Measurements from ENCODE around the gene SMAD9. TPM values are rescaled to one million over a fixed set of nuclear protein-coding genes. Genes with fewer than 3 reads are reported as not detected.

SMAD9 gene
- total and polyA plus RNA-seq, 9 of the 15 experiments (the other 6 are each of a cell fraction or from before 2014, with no cell fraction given) = 0.02 to 0.08 (median 0.03) TPM; not detected in 4

DNA sequence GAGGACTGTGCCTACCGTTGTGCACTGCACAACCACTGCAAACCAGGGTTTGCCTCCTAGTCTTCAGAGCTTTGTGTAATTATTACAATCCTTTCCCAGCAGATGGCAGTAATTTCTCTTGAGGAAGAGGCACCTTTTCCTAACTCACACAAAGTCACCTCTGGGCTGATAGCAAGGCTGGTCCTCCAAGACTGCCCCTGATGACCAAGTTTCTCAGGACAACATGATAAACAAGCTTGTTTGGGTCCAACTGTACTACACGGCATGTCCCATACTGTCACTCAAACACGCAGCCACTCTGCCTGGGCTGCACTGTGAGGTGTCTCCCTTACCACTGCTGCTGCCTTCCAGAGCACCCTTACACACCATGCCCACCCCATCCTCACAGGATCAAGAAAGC is 61.7 kb downstream of the SMAD9 start (continued):
- TF ChIP-seq, protein P1, sequence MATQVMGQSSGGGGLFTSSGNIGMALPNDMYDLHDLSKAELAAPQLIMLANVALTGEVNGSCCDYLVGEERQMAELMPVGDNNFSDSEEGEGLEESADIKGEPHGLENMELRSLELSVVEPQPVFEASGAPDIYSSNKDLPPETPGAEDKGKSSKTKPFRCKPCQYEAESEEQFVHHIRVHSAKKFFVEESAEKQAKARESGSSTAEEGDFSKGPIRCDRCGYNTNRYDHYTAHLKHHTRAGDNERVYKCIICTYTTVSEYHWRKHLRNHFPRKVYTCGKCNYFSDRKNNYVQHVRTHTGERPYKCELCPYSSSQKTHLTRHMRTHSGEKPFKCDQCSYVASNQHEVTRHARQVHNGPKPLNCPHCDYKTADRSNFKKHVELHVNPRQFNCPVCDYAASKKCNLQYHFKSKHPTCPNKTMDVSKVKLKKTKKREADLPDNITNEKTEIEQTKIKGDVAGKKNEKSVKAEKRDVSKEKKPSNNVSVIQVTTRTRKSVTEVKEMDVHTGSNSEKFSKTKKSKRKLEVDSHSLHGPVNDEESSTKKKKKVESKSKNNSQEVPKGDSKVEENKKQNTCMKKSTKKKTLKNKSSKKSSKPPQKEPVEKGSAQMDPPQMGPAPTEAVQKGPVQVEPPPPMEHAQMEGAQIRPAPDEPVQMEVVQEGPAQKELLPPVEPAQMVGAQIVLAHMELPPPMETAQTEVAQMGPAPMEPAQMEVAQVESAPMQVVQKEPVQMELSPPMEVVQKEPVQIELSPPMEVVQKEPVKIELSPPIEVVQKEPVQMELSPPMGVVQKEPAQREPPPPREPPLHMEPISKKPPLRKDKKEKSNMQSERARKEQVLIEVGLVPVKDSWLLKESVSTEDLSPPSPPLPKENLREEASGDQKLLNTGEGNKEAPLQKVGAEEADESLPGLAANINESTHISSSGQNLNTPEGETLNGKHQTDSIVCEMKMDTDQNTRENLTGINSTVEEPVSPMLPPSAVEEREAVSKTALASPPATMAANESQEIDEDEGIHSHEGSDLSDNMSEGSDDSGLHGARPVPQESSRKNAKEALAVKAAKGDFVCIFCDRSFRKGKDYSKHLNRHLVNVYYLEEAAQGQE (IDR thresholded peaks at IDR 0.05; ENCODE audit: borderline replicate concordance) = peak; percentile 29; the same call in 1 of the 2 replicates
- TF ChIP-seq, protein P1 (CRISPR knock-in tag; IDR thresholded peaks at IDR 0.05; ENCODE audit: low read depth) = no peak
- TF ChIP-seq, protein P2, sequence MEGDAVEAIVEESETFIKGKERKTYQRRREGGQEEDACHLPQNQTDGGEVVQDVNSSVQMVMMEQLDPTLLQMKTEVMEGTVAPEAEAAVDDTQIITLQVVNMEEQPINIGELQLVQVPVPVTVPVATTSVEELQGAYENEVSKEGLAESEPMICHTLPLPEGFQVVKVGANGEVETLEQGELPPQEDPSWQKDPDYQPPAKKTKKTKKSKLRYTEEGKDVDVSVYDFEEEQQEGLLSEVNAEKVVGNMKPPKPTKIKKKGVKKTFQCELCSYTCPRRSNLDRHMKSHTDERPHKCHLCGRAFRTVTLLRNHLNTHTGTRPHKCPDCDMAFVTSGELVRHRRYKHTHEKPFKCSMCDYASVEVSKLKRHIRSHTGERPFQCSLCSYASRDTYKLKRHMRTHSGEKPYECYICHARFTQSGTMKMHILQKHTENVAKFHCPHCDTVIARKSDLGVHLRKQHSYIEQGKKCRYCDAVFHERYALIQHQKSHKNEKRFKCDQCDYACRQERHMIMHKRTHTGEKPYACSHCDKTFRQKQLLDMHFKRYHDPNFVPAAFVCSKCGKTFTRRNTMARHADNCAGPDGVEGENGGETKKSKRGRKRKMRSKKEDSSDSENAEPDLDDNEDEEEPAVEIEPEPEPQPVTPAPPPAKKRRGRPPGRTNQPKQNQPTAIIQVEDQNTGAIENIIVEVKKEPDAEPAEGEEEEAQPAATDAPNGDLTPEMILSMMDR (IDR thresholded peaks at IDR 0.05 in 2 of 3, conservative IDR thresholded peaks at IDR 0.05 in 1 of 3; ENCODE audit: insufficient read depth in 2 of 3, low read depth in 1 of 3, low read length in 3 of 3) = peak; percentile 44 to 49 (median 48); a peak in 5 of 6 replicates
- TF ChIP-seq MBD2 (IDR thresholded peaks at IDR 0.05; ENCODE audit: borderline replicate concordance, low read depth) = no peak

Data from K562 (cell line).